DMS 273 (cell line): Measurements from ENCODE around the gene KCNAB2.
A peak's percentile ranks its signal among the peaks of the same experiment; 100 is the strongest.

Source experiments
- DNase-seq: peaks from one replicate; lab custom pipeline; 2025; ENCODE audit not compliant: unreplicated experiment; lab: John Stamatoyannopoulos, UW

The KCNAB2 gene

DNA sequence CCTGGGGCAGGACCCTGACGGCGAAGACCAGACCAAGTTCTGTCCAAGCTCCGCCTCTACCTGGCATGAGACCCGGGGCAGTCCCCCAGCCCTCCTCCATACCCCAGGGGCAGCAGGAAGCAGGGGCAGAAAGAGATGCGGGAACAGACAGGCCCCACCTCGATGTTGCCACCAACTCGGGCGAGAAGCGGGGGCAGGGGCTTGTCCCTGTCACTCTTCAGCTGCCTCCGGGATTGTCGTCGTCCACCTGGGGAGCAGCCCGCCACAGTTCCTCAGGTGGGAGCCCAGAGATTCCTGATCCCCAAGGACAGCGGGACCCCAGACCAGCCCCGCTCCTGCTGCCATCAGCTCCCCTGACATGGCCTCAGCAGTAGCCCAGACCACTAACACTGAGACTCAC is 79.7 kb downstream of the KCNAB2 start:
- DNase-seq = no peak

DNA sequence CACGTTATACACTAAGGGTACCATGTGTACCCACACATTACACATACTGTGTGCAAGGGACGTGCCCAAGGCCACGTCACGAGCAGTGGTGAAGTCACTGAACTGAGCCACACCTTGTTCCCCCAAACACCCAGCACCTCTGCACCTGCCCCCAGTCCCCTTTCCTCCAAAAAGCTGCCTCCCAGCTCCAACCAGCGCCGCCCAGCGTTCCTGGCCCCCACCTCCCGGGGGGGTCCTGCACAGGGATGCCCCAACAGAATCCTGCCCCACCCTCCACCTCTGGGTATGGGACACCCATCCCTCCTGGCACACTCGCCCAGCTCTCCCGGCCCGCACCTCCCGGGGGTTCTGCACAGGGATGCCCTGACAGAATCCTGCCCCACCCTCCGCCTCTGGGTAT is 80.3 kb downstream of the KCNAB2 start:
- no peak for DNase-seq

DNA sequence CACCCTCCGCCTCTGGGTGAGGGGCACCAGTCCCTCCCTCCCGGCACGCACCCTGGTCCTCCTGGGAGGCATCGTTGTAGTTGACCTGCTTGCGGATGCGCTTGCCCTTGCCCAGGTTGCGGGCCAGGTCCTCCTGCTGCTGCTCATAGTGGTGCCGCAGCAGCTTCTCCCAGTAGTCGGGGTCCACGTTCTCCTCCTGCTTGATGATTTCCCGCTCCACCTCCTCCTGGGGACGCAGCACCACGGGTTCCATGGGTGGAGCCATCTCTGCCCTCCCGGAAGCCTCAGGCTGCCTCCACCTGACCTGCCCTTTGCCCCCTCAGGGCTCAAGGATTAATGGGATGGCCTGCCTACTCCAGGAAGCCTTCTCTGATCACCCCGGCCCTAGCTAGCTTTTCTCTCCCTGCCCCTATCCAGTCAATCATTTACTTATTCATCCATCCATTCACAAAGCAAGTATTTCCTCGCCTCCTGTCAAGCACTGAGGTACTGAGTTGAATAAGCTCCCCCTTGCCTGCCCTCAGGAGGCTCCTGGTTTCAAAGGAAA is 80.9 kb downstream of the KCNAB2 start:
- DNase-seq = no peak

DNA sequence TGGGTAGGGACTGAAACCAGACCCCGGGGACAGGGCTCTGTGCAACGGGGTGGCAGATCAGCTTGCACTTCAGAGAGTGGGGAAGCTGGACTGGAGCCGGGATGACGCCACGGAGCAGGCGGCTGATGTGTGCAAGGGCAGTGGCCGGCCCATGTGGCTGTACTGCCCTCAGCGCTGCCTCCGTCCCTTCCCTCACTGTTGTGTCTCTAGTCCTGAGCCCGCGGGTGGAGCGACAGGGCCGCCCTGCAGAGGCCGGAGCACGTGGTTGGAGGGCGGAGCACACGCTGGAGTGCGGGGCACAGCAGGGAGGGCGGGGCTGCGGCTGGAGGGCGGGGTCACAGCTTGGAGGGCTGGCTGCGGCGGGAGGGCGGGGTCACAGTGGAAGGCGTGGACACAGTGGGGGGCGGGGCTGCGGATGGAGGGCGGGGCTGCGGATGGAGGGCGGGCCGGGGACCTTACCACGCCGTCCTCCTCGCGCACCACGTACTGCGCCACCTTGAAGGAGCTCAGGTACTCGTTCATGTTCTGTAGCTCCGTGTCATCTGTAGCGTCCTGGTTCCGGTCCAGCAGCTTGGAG is 82.0 kb downstream of the KCNAB2 start:
- no peak for DNase-seq

DNA sequence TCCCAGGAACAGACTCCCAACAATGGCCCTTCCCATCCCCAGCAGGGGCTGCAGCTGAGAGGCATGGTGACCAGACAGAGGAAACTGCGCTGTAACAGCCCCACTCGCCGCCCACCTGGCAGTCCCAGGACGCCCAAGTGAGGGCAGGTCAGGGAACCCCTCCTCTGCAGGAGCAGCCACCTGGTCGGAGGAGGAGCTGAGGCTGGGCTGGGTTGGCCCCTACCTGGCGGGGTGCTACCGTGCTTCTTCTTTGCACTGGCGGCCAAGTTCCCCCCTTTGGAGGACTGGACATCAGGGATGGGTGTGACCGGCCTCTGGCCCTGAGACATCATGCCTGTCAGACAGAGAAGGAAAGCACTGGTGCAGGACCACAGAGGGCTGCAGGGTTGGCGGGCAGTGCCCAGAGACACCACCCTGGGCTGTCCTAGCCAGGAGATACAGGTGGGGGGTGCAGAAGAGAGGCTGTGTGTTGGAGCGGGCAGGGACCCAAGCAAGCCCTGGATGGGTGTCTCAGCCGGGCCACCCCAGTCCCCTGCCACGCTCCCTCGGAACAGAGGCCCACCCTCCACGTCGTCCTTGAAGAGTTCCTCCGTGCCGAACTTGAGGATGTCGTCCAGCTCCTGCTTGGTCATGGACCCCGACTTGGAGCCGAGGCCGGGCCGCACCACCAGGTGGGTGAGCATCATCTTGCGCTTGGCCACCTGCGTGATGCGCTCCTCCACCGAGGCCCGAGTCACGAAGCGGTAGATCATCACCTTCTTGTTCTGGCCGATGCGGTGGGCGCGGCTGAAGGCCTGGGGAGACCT is 82.8 kb downstream of the KCNAB2 start:
- DNase-seq = no peak

DNA sequence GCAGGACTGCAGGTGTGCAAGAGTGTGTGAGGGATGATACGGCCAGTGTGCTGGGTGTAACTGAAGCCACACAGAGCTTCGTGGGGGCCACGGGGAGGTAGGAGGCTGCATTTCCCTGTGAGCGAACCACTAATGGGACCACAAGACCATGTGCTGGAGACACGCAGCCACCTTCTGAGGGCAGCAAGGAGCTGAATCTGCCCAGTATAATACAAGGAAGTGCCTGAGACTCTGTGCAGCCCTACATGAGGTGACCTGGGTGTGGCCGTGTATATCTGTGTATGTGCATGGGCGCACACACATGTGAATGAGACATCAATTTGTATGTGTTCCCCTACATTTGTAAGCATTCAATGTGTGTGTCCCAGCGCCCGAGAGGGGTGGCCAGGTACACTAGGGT is 83.6 kb downstream of the KCNAB2 start:
- no peak for DNase-seq

DNA sequence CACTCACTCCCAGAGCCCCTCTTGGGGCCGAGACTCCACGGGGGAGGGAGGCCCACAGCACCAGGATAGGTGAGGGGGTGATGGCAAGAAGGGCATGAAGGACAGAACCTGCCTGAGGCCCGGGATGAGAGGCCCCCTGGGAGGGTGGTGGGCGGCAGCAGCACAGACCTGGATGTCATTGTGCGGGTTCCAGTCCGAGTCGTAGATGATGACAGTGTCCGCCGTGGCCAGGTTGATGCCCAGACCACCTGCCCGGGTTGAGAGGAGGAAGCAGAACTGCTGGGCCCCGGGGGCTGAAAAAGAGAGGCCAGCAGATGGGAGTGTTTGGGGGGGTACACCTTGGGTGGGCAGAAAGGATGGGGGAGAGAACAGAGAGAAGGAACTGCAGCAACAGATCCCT is 84.3 kb downstream of the KCNAB2 start:
- no peak for DNase-seq

DNA sequence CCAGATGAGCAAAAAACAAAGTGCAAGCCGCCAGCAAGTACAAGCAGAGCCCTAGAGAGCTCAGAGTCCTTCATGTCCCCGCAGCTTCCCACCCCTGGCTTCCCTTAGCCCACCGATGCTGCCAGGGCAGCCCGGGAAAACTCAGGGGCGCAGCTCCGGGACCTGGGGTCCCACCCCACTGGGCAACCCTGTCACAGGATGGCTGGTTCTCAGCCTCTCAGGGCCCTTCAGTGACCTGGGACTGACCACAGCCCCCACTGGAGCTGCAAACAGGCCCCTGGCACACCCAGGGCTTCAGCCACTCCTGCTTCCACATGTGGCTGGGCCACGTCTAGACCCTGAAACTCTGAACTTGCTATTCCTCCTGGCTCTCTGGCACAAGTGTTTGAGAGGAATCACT is 84.9 kb downstream of the KCNAB2 start:
- DNase-seq = no peak

DNA sequence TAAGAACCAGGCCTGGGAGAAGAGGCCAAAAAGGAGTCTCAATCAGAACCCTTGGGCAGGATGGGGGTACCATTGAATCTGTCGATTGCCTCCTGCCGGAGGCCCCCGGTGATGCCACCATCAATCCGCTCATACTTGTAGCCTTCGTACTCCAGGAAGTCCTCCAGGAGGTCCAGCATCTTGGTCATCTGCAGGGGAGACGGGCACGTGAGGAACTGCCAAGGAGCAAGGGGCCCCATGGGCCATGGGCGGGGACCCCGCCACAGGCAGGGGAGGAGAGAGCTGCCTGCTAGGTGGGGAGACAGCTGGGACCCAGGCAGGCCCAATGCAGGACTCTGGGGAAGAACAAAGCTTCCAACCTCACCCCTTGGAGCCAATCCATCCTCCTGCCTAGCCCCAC is 85.9 kb downstream of the KCNAB2 start:
- no peak for DNase-seq

DNA sequence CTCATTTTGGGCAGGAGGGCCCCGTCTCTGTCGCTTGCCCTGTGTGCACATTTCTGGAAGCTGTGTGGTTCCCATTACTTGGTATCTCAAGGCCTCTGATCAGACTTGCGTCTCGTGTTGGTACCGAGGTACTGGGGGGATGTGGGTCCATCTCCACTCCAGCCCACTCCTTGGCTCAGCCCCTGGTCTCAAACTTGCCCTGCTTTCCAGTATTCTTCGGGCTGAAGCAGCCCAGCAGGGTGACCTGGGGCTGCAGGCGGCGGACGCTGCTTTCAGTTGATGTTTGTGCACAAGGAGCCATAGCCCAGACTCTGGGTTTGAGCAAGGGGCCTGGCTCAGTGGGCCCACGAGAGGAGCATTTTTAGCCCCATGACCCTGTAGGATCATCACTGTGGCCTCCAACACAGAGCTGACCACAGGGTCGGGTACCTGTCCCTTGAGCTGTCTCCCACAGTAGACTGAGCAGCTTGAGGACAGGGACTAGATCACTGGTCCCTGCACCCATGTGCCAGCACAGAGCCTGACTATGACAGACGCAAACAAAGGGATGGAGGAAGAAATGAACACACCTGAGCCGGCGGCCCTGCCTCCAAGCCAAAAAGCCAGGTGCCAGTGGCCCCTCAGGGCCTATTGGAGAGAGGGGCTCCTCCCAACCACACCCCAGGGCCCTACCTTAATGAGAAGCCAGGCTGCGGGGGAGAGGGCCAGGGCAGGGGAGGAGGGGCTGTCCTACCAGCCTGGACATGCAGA is 87.6 kb downstream of the KCNAB2 start:
- DNase-seq = no peak

DNA sequence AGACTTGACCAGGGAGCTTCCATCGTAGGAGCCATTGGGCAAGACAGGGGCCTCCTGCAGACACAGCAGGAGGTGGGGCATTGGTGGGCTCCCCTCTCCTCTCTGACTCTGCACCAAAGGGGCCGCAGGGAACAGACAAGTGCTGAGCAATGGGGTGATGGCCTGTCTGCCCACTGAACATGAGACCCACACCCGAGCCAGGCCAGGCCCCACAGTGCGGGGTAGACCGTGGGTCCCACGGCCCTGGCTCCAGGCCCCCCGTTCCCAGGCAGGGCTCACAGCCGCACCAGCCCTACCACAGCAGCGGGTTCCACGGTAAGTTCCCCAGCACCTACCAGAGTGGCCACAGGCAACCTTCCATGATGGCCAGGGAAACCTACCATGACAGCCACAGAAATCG is 88.5 kb downstream of the KCNAB2 start:
- DNase-seq = no peak

DNA sequence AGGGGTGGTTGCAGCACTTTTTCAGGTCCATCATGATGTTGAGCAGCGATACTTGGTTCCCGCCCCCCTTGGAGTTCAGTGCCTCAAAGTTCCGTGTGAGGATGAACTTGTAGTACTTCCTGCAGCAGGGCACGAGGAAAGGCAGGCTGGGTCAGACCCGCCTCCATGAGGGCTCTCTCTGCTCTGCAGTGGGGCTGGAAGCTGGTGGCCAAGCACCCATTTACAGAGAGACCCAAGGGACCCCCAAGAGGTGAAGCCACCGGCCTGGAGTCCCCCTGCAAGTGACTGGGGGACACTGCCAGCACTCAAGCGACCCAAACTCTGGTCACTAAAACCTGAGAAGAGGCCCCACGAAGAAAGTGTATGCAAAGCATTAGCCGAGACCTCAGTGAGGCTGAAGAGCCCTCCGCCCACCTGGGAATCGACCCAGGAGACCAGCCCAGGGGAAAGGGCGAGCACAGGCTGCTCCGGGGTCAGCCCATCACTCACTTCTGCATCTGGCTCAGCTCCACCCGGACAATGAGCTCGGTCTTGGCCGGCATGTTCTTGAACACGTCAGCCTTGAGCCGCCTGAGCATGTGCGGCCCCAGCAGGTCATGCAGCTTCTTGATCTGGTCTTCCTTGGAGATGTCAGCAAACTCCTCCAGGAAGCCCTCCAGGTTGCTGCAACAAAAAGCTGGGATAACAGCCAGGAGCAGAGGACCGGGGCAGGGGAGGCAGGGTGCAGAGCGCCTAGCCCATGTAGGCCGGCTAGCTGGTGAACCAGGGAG is 89.2 kb downstream of the KCNAB2 start:
- DNase-seq = no peak

DNA sequence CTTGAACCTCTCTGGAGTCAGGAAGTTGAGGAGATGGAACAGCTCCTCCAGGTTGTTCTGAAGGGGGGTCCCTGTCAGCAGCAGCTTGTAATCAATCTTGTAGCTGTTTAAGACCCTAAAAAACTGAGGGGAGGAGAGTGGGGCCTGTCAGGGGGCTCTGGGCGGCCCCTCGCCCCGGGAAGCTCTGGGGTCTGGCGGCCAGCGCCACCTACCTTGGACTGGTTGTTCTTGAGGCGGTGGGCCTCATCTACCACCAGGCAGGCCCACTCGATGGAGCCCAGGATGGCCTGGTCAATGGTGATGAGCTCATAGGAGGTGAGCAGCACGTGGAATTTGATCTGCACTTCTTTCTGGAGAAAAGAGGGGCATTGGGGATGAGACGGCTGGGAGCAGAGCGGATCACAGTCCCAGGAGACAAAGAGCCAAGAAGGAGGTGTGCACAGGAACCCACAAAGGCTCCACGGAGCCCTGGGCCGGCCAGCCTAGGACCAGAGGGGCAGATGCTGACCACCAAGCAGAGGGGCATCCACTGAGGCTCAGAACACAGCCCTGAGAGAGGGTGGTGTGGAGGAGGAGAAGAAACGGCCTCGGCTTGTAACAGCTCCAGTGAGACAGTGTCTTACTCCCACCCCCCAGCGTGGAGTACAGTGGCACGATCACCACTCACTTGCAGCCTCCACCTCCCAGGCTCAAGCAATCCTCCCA is 91.0 kb downstream of the KCNAB2 start:
- no peak for DNase-seq

DNA sequence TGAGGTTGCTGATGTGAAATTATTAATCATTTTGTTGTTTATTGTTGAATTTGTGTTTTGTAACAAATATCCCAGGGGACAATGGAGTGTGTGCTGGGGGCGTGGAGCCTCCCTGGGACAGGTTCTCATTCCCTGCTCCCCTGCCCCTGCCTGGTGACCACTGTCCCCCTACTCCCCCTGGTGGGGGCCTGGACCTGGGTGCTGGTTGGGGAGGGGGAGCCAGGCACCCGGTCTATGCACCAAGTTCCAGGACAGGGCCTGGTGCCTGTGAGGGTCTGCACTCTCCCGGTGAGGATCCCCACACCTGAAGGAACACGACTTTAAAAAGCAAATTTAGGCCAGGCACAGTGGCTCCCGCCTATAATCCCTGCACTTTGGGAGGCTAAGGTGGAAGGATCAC is 92.1 kb downstream of the KCNAB2 start:
- no peak for DNase-seq

DNA sequence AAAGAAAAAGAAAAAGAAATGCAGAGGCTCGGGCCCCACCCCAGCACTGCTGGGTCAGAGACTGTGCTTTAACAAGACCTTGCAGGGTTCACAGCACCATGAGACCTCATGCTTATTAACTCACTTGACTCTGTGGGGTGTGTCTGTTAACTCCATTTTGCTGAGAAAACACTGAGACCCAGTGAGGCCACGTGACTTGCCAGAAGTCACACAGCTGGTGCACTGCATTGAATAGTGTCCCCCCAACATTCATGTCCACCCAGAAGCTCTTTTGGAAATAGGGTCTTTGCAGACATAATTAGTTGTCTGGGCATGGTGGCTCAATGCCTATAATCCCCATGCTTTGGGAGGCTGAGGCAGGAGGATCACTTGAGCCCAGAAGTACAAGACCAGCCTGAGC is 94.7 kb downstream of the KCNAB2 start:
- DNase-seq = no peak

DNA sequence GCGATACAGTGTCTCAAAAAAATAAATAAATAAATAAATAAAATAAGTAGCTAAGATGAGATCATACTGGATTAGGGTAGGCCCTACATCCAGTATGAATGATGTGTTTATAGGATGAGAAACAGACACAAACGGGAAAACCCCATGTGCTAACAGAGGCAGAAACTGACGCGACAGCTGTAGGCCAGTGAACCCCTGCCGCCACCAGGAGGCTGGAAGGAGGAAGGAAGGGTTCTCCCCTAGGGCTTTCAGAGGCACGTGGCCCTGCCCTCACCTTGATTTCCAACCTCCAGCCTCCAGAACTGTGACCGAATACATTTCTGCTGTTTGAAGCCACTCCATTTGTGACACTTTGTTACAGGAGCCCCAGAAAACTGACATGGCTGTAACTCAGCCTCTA is 95.9 kb downstream of the KCNAB2 start:
- peak; percentile 74 for DNase-seq

DNA sequence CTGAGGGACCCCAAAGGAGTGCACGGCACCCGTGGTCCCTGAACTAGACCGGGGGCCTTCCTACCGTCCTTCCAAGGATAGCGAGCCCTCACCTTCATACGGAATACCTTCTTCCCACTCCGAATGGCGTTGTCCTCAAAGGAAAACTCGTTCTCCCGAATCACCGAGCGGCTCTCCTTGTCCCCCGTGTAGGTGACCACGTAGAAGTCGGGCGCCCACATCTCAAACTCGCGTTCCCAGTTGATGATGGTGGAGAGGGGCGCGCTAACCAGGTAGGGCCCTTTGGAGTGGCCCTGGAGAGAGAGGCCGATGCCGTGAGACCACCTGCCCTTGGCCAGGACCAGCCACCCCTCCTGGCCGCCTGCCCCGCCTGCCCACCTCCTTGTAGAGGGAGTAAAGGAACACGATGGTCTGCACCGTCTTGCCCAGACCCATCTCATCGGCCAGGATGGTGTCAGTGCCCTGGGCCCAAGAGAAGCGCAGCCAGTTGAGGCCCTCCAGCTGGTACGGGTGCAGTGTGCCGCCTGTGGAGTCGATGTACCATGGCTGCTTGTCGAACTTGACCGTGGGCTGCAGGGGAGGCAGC is 96.4 kb downstream of the KCNAB2 start:
- no peak for DNase-seq

DNA sequence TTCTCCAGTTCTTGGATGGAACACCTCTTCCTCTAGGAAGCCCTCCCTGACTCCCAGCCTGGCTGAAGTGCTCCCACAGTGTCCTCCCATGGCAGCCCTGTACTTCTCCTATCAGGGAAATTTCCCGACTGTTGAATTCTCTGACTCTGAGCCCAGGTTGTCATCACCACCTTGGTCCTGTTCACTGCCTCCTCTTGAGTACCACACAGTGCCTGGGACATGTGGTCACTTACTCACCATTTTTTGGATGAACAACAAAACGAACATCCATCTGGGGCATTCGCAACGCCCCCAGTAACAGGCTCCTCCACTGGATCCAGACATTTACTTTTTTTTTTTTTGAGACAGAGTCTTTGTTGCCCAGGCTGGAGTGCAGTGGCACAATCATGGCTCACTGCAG is 97.0 kb downstream of the KCNAB2 start:
- DNase-seq = no peak

DNA sequence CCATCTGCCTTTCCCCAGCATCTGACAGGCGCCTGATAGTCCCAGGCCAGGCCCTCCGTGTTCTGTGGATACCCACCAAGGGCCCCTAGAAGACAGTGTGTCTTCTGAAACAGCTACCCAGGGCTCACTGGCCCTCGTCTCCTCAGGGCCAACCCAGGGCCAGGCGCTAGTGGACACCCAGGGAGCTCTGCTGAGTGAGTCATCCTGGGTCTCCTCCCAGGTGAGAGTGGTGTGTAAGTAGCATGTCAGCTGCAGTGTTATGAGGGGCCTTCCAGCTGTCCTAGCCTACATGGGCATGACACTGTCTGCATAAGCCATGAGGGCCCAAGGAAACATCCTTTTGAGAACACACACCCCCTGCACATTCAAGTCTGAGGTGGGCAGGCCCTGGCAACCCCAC is 97.7 kb downstream of the KCNAB2 start:
- DNase-seq = no peak

DNA sequence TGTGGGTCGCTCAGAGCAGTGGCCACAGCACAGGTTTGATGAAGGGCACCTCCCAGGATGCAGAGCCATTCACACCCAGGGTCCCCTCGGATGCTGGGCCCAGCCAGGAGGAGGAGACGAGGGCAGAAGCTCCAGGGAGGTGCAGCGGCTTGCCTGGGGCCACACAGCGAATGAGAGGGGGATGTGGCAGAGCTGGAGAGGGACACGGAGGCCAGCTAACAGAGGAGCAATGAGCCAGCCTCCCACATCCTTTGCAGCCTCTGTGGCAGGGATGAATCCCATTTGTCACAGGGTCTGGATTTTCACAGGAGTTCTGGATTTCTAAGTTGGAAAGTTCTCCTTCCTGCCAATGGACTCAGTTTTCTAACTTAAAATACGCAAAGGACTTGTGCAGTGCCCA is 98.5 kb downstream of the KCNAB2 start:
- no peak for DNase-seq
